DMS53 treated with DMSO at 0.1 percent for 48 hours (cell line): ENCODE results near the gene HAPLN2.
"Not testable (repeated sequence)": the region's sequence is repeated elsewhere in the genome, so short reads cannot be mapped to it uniquely, and the experiment has no call there.

Experiments used
- DNase-seq: peaks from one replicate; lab custom pipeline; 2025; ENCODE audit not compliant: unreplicated experiment; lab: John Stamatoyannopoulos, UW

Gene HAPLN2

DNA sequence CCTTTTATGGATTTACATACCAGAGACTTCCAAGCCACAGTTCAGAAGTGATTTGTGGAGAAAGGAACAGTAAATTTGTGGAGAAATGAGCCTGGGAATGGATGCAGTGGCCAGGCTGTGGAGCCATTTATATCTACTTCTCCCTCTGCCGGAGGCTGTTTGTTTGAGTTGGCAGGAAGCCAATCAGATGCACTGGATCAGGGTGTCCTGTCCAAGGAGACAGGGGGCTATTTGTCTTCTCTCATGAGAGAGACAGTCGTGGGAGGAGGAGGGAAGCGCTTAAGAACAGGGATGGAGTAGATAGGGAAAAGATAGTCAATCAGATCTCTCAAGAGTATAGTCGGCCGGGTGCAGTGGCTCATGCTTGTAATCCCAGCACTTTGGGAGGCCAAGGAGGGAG lies 2.8 kb upstream of the HAPLN2 start:
- DNase-seq: no peak

DNA sequence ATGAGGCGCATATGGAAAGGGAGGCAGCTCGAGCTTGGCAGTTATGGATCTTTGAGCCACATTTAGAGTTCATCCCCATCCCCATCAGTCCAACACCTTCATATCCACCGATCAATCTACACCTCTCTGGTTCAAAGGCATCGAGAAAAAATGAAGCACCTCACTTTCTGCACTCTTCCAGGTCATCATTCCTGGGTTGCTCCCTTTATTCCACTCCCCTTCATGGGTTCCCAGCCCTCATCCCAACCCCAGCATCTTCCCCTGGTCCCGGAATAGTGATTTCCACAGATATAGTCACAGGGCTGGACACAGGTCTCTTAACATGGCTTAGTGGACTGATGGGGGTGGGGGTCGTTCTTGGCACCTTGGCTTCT lies 354 bp downstream of the HAPLN2 start:
- DNase-seq: no peak

DNA sequence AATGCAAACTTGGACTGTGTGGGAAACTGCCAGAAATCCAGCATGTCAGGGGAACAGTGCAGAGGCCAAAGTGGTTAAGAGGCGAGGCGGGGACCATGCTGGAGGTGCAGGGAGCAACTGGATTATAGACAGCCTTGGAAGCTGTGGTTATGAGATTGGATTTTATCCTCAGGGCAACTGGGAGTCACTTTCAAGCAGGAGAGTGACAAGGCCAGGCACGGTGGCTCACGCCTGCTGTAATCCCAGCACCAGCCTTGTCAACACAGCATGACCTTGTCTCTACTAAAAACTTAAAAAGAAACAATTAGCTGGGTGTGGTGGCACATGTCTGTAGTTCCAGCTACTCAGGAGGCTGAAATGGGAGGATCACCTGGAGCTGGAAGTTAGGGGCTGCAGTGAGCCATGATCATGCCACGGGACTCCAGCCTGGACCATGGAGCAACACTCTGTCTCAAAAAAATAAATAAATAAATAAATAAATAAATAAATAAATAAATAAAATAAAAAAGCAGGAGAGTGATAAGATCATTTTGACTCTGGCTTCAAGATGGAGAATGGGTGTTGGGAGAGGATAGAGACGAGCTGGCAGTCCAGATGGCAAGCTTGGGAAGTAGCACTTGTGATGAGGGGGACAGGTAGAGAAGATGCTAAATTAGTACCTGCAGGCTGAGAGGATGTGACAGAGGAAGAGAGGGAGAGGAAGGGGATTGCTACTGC lies 3.5 kb downstream of the HAPLN2 start:
- no peak for DNase-seq

DNA sequence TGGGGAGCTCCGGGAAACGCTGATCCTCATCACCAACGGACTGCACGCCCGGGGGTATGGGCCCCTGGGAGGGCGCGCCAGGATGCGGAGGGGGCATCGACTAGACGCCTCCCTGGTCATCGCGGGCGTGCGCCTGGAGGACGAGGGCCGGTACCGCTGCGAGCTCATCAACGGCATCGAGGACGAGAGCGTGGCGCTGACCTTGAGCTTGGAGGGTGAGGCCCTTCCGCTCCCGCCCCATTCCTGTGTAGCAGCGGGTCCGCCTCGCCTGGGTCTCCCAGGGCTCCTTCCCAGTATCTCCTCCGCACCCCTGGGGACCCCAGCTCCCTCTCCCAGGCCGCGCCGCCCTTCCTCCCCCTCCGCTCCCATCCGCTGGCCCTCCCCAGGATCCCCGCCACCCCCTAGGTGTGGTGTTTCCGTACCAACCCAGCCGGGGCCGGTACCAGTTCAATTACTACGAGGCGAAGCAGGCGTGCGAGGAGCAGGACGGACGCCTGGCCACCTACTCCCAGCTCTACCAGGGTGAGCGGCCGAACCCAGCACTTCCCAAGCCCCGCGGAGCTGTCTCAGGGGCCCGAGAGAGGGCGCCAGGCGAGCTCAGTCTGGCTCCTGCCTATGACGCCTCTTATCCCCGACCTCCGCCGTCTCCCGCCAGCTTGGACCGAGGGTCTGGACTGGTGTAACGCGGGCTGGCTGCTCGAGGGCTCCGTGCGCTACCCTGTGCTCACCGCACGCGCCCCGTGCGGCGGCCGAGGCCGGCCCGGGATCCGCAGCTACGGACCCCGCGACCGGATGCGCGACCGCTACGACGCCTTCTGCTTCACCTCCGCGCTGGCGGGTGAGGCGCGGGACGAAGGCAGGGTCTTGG lies 5.0 kb downstream of the HAPLN2 start:
- peak; percentile 45 for DNase-seq

DNA sequence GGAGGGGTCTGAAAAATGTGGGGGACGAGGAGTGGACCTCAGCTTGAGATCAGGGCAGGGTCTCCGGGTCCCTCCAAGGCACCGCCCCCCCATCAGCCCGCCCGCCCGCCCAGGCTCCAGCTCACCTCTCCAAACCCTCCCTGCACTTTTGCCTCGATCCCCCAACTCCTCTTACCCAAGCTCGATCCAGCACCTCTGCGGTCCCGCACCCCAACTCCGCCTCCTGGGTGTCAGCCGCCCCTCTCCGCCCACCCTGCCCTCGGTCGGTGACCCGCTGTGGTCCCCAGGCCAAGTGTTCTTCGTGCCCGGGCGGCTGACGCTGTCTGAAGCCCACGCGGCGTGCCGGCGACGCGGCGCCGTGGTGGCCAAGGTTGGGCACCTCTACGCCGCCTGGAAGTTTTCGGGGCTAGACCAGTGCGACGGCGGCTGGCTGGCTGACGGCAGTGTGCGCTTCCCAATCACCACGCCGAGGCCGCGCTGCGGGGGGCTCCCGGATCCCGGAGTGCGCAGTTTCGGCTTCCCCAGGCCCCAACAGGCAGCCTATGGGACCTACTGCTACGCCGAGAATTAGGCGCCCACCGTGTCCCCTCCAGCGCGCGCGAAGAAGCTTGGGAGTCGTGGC lies 5.7 kb downstream of the HAPLN2 start:
- no peak for DNase-seq

DNA sequence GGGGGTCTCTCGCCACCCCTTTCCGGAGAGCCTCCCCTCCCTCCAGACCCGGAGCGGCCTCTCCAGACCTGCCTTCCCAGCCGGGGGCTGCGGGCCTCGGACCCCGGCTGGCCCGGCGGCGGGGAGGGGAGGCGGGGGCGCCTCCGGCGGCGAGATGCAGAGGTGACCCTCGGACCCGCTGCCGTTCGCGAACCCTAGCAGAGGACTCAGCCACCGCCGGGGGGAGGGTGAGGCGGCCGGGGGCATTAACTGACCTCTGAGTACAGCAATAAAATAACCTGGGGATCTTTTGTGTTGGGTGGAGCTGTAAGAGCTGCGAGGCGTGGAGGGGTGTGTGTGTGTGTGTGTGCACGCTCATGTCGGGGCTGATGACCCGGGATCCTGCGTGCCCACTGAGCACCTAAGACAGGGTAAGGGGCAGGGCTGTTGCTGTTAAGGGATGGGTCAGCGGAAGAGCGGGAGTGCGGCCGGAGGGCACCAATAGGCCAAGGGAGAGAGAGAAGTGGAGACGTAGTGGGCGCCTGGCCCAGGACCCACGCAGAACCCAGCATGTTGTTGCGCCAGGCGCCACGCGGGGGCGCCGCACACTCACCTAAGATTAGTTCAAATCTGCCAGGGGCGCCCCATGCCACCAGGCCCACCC lies 6.3 kb downstream of the HAPLN2 start:
- no peak for DNase-seq

DNA sequence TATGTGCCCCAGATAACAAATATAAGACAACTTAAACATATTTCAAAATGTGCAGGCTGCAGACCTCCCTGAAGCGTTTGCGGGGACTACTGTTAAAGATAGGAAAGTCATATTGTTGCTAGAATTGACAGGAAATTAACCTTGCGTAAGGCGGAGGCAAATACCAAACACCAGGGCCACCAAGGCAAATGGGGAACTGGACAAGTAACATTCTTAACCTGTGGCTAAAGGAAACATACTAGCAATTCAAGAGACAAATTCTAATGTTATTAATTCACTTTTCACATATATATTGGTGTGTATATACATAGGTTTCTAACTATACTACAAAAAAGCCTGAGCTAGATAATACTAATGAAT lies 6.8 kb downstream of the HAPLN2 start:
- DNase-seq: no peak

DNA sequence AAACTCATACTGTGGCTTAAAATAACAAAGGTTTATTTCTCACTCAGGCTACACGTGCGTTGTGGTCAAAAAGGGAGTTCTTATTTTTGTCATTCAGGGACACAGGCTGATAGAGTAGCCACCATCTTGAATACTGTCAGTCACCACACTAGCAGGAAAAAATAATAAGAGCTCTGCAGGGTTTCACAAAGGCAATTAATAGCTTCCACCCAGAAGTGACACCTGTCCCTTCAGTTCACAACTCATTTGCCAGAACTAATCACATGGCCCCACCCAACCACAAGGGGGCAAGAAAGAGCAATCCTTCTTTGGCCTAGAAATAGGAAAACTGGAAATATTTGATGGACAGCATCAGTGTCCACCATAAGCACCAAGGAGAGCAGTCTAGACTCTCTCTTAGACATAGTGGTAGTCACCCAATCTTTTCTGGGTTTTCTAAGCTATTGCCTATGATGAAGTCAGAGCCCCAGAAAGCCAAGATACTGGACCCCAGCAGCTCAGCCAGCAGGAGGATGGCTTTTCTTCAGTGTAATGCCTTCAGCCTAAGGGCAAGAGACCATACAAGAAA lies 8.2 kb downstream of the HAPLN2 start:
- peak; percentile 85 for DNase-seq

DNA sequence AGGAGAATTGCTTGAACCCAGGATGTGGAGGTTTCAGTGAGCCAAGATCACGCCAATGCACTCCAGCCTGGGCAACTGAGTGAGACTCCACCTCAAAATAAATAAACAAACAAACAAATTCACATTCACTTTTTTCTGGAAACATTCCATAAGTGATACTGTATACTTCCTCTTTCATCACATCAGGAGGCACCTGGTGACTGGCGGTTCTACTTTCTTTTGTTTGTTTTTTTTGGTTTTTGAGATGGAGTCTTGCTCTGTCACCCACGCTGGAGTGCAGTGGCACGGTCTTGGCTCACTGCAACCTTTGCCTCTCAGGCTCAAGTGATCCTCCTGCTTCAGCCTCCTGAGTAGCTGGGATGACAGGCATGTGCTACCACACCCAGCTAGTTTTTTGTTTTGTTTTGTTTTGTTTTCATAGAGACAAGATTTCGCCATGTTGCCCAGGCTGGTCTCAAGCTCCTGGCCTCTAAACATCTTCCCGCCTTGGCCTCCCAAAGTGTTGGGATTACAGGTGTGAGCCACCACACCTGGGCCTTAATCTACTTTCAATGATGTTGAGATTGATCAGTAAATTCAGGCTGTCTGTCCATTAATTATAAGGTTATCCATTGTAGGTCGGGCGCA lies 10.7 kb downstream of the HAPLN2 start:
- no peak for DNase-seq

DNA sequence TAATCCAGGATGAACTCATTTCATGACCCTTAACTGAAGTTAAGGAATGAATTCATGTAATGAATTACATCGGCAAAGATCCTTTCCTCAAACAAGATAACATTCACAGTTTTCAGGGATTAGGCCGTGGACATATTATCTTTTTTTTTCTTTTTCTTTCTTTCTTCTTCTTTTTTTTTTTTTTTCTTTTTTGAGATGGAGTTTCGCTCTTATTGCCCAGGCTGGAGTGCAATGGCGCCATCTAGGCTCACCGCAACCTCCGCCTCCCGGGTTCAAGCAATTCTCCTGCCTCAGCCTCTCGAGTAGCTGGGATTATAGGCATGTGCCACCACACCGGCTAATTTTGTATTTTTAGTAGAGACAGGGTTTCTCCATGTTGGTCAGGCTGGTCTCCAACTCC lies 11.9 kb downstream of the HAPLN2 start:
- DNase-seq: not testable (repeated sequence)

DNA sequence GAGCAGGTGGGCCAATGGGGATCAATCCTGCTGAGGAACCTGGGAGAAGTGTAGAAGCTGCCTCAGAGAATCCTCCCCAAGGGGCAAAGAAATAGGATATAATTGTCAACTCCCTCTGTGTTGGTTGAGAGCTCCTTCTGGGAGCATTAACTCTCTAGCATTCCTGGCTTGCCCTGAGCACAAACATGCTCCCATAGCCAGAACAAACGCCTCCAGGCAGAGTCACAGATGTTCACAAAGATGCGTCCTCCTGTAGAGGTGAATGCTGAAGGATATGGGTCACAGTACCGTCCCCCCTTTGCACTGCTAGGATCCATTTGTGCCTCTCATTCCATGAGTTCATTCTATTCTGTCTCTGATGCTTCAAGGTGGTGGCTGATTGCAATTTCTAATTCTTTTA lies 13.1 kb downstream of the HAPLN2 start:
- no peak for DNase-seq

DNA sequence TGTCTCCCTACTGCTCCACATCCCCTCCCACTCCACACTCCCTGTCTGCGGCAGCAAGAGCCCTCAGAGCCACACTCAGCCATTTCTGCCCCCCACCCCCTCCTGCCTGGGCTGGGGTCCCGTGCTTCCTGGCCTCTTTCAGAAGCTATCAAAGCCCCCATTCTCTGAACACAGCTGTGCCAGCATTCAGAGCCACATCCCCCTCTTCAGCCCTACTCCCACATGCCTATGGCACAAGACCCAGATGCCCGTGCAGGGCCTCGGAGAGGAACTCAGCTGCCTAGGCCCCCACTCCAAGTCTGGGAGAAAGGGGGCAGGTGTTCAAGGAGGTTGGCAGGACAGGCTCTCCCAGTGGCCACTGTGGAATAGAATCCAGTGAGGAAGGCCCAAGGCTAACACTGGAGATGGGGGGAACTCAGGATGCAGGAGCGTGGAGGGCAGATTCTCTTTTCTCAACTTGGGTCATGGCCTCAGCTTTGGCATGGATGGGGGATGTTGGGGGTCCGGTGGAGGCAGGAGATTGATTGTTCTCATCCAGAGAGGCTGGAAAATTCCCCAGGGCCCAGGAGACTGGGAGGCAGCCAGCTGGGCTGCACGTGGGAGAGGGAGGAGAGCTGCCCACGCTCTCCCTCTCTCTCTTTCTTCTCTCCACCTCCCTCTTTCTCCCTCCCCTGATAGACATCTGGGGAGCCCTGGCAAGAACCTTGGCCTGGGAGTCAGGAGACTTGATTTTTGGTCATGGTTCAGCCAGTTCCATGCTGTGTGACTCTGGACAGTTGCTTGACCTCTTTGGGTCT lies 19.2 kb downstream of the HAPLN2 start:
- DNase-seq: no peak

DNA sequence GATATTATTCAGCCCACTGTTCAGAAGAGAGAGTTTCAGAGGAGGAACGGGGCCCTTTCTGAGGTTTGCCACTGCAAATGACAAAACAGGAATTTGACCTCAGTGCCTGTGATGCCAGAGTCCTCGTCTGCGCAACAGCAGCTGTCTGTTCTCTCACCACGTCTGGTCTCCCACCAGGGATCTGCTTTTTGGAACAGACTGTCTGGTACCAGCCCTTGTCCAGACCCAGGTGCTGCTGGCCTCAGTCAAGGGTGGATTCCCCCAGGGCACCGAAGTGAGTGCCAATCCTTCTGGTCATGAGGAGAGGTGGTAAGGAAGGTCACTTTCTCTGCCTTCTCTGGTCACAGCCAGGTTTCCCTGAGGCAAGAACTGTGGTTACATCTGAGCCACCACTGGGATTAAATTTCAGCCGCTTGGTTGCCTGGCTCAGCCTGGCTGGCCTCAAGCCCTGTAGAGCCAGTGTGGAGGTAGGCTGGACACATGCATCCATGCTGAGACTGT lies 20.4 kb downstream of the HAPLN2 start:
- DNase-seq: no peak

DNA sequence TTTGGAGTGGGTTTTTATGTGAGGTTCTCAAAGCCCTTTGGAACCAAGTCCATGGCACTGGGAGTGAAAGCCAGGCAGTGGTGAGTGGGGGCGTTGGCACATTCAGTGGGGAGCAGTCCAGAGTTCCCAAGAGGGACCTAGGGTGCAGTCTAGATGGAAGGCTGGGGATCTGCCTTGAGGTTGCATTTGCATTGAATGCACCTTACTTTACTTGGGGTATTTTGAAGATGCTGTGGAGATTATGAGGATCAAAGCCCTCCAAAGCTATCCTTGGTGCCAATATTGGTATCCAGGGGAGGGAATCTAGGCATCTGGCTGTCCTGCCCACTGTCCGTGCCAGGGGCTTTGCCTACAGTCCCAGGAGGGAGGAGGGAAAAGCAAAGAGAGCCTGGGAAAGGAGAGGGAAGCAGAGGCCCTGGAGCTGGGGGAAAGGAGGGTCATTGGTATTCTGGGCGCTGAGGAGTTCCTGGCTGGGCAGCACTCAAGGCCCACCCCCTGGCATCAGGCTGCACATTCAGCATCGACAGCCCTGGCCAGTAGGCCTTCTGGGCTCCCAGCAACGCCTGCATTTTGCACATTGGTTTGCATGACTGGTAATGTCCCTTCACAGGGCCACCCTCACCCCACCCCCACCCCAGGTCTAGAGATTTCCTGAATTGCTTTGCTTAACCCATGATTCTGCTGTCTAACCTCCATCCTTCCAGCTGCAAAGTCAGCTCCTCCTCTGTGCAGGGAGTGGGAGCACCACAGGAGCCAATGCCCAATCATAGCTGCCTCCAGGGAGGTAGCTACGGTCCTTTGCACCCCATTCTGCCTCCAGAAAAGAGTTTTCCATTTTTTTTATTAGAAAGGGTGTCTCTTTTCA lies 21.9 kb downstream of the HAPLN2 start:
- DNase-seq: no peak

DNA sequence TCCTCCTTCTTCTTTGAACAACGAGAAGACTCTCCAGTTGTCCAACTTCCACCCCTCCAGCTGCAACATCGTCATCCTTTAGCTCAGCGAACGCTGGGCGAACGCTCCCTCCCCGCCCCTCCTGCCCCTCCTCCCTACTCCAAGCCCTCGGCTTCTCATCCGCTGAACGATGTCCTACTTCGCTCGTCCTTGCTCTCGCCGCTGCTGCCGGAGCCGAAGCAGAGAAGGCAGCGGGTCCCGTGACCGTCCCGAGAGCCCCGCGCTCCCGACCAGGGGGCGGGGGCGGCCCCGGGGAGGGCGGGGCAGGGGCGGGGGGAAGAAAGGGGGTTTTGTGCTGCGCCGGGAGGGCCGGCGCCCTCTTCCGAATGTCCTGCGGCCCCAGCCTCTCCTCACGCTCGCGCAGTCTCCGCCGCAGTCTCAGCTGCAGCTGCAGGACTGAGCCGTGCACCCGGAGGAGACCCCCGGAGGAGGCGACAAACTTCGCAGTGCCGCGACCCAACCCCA lies 22.6 kb downstream of the HAPLN2 start, which contains the start of gene BCAN:
BCAN (plus strand) TSS at position 357 of the 504 bp plus-strand sequence. CDS start 3,938 bp downstream, outside the sequence.
- DNase-seq: peak; percentile 46

DNA sequence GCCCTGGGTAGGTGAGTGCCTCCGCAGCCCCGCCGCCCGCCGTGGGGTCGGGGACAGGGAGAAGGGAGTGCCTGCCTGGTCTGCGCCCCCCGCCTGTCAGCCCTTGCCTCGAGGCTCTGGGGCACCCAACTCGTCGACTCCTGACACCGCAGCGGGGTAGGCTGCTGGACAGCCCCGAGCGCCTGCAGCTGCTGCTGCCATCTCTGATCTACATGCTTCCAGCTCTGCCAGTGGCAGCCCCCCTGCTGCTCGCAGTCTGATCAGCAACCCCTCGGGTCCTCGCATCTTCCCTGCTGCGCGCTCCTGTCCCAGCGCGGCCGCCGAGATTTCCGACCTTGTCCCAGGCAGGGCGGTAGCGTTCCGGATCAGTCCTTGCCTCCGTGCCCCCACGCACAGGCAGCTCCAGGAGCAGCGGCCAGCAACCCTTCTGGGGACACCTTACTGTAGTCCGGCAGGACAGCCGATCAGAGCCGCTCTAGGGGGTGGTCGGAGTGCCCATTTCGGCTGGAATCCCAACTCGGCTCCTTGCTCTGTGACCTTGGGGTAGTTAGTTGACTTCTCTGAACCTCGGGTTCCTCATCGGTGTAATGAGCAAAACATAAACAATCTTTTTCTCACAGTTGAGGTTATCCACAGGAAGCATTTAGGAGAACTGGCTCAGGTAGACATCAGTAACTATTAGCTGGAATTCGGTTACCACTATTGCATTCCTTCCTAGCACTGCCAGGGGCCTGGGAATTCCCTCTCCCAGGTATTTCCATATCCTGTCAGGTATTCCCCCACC lies 23.2 kb downstream of the HAPLN2 start:
- no peak for DNase-seq

DNA sequence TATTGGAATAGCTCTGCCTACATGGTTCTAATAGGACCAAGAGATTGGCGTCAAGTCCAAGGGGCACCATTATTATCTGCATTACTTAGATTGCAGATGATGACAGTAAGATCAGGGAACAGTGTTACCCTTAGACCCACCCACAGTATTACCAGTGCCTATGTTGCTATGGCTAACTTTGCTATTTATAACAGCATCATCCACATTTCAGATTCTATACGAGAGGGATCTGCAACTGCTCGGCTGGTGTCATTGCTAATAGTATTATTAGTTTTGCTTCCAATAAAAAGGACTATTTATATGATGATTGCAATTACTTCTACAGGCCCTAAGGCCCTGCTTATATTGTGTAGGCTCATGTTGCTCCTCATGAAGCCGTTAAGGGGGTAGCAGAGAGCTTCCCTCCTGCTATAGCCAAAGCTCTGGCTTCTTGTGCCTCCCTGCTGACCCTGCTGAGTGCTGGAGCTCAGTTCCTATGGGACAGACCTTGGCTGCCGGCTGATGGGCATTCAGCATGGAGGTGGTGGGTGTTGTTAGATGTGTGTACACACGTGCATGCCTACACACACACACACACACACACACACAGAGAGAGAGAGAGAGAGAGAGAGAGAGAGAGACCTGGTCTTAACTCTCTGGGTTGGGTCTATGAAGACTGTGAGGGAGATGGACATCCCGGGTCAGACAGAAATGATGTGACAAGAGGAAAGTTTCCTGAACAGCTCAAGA lies 24.0 kb downstream of the HAPLN2 start:
- no peak for DNase-seq
